HG03064 (cell line): Measurements from ENCODE around the gene IL25.
"Not testable (repeated sequence)": the region's sequence is repeated elsewhere in the genome, so short reads cannot be mapped to it uniquely, and the experiment has no call there.

Experiments used
- ATAC-seq: cut with Tn5 transposase; IDR thresholded peaks from one replicate; pipeline ENCODE4 v1.9.1; 2021; ENCODE audit warnings: low read depth; ENCODE audit not compliant: unreplicated experiment

Gene IL25

DNA sequence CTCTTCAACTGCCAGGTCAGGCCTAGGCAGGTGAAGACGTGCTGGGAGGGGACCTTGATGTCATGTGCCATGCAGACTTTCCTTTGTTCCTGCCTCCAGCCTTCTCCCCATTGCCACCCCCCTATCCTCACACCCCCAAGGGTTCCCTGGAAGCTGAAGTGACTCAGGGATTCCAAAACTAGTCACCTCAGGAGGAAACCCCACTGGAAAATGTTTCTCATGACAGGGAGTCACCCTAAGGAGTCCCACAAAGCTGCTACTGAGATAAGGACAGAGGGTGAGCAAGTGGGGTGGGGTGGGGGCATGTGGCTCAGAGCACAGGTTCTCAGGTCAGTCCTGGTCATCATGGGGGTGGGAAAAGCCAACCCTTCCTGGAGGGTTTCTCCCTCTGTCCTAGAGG lies 2.4 kb upstream of the IL25 start:
- no peak for ATAC-seq

DNA sequence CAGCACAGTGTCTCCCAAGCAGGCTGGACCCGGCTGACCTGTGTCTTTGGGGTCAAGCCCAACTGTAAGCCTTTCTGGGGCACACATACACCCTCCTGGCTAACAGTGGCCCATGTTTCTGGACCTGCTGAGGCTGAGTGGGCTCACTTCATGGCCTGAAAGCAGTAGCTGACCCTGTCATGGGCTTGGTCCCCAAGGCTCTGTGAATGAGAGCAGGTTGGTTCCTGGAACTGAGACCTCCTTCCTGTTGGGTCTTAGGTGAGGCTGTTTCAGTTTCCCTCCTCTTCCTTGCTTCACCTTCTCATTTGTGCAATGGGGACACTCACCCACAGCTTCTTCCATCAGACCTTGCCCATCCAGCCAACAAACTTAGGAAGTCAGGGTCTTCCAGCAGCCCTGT lies 744 bp upstream of the IL25 start:
- no peak for ATAC-seq

DNA sequence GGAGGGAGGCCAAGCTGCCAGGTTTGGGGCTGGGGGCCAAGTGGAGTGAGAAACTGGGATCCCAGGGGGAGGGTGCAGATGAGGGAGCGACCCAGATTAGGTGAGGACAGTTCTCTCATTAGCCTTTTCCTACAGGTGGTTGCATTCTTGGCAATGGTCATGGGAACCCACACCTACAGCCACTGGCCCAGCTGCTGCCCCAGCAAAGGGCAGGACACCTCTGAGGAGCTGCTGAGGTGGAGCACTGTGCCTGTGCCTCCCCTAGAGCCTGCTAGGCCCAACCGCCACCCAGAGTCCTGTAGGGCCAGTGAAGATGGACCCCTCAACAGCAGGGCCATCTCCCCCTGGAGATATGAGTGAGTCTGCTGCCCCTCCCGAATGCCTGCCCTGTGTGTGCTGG lies 432 bp downstream of the IL25 start:
- no peak for ATAC-seq

DNA sequence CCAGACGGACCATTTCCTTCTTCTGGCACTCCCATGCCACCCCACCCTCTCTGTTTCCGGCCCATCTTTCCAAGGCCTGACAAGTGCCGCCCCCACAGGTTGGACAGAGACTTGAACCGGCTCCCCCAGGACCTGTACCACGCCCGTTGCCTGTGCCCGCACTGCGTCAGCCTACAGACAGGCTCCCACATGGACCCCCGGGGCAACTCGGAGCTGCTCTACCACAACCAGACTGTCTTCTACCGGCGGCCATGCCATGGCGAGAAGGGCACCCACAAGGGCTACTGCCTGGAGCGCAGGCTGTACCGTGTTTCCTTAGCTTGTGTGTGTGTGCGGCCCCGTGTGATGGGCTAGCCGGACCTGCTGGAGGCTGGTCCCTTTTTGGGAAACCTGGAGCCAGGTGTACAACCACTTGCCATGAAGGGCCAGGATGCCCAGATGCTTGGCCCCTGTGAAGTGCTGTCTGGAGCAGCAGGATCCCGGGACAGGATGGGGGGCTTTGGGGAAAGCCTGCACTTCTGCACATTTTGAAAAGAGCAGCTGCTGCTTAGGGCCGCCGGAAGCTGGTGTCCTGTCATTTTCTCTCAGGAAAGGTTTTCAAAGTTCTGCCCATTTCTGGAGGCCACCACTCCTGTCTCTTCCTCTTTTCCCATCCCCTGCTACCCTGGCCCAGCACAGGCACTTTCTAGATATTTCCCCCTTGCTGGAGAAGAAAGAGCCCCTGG lies 3.1 kb downstream of the IL25 start:
- no peak for ATAC-seq

DNA sequence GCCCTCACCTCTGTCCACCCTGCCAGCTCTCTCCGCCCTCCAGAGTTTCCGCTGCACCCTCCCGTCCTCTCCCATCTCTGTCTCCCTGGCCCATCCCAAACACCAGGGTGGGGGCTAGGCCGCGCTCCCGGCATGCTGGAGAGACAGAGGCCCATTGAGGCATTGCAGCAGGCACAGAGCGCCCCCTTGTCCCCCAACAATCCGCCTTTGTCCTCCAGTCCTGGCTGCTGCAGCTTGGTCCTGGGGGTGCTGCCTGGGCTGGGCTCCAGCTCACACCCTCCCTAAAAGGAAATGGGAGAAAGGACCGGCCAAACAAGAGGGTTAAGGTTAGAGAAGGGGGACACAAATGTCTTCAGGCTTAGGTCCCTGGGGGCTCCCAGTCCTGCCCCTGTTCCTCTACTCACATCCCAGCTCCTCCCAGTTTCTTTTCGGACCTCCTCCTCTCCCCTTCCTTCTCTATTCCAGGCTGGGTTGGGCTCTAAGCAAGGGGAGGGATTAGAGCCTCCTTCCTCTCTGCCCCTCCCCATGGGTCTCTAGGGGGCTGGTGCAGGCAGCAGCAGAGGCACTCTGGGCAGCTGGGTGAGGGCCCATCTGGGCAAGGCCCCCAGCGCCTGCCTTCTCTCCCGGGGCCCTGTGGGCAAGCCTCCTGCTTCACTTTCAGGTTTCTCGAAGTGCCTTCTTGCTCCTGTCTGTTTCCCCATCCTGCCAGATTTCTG lies 4.0 kb downstream of the IL25 start, which contains the start of gene CMTM5:
Gene CMTM5, plus strand, starts transcription at position 565 of the 716 bp plus-strand sequence. CDS start 206 bp downstream, outside the sequence.
- no peak for ATAC-seq

DNA sequence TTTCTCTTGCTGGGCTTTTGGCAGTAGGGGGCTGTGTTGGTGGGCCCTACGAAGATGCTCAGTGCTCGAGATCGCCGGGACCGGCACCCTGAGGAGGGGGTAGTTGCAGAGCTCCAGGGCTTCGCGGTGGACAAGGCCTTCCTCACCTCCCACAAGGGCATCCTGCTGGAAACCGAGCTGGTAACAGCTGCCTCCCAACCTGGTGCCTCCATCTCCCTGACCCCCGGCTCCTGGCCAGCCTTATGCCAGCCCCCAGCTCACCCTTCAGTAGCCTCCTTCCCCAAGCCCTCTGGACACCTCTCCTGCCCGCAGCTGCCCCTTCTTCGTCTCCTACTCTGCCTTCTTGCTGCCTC lies 4.6 kb downstream of the IL25 start:
- ATAC-seq: no peak

DNA sequence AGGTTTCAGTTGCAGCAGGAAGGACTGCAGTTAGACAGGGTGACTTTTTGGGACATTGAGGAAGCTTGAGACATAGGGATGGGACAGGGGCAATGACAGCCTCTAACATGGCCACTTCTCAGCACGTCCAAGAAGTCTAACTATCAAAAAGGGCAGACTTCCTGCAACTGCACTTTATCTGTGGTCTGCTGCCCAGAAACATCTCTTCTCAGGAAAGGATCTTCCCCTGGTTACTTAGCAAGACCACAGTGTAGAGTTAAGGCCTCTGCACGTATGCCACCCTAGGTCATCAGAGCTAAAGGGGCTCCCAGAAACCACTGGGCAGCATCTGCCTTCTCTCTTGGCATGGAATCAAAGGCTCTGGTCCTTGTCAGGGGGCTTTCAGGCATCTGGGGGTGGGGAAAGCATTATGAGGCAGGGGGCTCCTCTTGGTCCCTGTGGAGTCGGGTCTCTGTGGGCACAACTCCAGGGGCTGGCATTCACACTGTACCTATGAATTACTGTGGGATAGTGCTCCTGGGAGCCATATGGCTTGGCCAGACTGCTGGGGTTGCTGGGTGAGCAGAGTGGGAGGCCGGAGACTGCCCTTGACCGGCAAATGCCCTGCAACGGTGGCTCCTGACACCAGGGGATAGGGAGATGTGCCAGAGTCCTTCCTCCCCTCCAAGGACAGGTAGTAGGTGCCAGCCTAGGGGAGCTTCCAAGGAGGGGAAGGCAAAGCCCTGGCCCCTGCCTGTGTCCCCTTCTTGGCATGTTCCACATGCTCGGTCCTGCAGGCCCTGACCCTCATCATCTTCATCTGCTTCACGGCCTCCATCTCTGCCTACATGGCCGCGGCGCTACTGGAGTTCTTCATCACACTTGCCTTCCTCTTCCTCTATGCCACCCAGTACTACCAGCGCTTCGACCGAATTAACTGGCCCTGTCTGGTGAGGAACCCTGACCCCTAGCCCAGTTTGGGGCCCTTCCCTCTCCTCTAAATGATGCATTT lies 5.3 kb downstream of the IL25 start:
- no peak for ATAC-seq

DNA sequence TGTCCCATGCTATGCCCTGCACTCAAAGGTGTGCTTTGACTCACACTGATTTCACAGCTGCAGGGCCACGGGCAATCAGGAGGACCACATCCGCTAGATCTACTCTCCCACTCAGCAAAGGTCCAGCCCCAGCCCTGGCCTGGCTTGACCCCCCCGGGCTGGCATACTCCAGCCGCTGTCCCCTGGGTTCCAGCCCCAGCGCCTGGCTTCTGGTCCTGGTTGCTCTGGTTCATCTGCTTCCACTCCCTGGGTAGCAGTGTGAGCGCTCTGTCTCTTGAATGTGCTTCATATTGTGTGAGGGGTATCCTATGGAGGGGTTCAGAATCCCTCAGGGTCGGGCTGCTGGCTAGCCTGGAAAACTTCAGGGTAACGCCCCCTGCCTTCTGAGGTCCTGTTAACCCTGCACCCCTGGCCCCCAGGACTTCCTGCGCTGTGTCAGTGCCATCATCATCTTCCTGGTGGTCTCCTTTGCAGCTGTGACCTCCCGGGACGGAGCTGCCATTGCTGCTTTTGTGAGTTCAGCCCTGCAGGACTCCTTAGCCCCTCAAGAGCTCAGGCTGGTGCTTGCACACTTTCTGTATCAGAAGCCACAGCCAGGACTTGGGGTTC lies 6.1 kb downstream of the IL25 start:
- ATAC-seq: no peak

DNA sequence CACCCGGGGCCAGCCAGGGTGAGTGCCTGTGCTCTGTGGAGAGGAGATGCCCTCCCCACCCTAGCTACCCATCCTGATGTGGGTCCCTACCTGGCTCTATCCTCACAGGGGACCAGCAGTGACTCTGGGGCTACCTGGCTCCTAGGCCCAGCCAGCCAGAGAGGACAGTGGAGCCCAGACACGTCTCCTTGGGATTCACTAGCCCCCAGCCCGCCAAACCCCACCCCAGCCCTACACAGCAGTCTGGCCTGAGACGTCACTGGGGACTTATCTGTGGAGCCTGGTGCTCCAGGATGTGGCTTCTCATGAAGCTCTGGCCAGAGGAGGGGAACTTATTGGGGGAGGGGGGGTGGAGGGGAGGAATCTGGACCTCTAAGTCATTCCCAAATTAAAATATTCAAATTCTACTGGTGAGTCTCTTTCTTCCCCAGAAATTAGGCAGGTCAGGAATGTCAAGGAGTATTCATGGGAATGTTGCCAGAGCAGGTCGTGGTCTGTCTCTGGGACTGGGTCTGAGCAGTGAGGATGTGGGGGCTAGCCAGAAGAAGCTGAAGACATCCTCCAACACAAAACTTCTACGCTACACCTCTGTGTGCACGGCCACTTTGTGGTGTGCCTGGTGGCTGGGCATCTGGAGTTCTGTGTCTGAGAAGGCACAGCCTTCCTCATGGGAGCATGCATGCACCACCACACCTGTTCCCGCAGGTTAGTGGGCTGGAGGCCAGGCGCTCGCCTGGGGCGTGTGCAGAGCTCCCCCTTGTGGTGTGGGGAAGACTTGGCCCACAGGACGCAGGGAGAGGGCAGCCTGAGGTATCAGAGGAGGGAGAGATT lies 7.0 kb downstream of the IL25 start:
- no peak for ATAC-seq

DNA sequence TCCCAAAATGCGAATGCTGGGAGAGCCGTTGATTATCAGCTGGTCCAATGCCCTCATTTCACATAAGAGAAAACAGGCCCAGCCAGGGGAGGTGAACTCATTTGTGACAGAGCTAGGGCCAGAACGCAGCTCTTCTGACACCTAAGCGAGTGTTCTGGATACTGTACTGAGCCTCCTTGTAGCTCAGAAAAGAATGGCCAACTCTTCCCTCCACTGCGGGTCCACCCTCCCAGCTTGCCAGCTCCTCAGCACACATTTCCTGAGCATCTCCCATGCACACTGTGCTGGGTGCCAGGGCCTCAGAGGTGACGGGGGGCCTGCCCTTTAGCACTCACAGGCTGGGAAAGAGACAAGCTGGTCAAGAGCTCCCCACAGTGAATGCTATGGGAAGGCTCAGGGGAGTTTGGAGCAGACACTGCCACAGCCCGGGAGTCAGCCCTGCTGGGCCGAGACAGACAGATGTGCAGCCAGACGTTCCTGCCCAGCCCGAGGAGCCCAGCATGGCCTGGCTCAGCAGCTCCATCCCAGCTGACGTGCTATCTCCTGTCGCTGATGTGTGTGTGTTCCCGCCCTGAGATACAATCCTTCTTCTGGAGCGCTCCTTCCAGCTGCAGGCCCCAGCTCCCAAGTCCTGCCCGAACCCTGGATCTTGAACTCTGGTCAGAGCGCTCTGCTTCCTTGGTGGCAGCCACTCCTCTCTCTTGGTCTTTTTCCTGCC lies 7.7 kb downstream of the IL25 start:
- no peak for ATAC-seq

DNA sequence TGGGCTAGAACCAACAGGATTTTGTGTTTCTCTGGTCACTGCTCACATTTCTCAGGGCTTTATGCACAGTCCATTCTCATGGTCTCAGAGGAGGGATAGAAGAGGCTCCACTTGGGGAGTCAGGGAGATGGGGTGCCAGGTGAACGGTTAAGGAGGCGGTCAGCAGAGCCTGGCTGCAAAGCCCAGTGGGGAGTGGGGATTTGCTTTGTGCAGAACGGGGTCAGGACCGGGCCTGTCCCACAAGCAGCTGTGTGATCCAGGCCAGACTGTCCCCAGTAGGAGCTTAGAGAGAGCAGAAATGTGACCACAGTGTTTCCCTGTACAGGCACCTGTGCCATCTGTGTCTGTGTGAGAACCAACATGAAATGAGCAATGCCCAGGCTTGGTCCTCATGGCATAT lies 8.4 kb downstream of the IL25 start:
- ATAC-seq: no peak

DNA sequence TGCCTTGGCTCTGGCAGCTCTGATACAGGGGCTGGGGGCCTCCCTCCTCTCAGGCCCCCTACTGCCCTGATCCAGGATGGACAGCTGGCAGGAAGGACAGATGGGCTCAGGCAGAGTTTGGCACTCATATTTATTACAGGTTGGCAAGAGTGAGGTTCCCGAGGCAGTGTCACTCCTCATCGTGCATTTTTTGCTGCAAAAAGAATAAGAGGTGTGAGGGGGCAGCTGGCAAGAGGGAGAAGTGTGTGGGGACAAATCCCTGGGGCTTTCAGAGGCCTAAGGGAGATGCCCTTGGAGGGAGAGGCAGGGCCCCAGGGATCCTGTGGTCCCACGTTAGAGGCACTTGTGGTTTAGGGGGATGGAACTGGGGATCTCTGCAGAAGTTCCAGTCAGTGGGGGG lies 9.3 kb downstream of the IL25 start:
- no peak for ATAC-seq

DNA sequence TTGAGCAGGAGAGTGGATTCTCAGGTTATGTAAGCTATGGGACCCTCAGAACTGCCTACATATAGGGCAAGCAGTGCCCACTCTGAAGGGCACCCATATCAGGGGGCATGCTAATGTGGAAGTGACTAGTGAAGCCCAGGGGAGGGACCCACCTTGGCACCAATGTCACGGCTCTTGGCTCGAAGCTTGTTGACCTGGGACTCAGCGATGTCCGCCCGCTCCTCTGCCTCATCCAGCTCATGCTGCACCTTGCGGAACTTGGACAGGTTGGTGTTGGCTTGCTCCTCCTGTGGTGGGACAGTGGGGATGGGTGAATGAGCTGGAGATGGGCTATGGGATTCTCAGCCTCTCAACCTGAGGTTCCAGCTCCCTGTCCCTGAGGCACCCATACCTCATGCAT lies 9.7 kb downstream of the IL25 start:
- ATAC-seq: no peak

DNA sequence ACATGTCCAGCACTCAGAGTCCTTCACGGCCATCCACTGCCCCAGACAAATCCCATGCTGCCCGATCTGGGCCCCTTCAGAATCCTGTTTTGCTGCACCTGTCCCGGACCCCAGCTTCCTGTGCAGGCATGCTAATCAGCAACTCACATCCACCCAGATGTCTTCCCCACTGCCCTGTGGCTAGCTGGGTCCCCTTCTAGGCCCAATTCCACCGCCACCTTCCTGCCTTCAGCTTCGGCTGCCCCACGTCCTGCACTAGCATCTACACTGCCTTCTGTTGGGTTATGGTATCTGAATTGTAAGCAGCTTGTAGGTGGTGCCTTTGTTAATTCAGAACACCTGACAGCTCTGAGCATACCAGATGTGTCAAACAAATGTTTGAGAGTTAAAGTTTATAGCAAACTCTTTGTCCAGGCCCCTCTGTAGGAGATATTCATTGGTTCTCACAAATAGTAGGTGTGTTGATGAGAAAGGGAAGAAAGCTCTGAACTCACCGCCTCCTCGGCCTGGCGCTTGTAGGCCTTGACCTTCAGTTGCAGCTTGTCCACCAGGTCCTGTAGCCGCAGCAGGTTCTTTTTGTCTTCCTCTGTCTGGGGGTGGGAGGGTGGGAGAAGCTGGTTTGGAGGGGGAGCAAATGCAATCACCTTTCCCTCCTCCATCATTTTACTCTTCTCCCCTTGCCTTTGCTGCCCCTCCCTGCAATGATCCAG lies 10.3 kb downstream of the IL25 start:
- ATAC-seq: no peak

DNA sequence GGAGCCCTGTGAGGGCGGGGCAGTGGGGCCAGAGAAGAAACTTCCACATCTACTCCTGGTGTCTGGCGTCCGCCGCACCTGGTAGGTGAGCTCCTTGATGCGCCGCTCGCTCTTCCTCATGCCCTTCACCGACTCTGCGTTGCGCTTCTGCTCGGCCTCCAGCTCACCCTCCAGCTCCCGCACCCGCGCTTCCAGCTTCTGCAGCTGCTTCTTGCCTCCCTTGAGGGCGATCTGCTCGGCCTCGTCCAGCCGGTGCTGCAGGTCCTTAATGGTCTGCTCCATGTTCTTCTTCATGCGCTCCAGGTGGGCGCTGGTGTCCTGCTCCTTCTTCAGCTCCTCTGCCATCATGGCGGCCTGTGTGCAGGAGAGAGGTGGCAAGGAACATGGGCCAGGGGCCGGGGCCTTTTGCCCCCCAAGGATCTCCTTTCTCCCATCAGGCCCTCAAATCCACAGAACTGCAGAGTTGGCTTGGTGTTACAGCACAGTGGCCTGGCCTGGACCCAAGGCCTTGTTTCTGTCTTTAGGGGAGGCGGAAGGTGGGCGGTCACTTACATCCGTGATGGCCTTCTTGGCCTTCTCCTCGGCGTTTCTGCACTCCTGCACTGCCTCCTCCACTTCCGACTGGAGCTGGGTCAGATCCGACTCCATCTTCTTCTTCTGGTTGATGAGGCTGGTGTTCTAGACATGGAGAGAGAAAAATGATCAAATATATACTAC lies 11.9 kb downstream of the IL25 start:
- ATAC-seq: no peak

DNA sequence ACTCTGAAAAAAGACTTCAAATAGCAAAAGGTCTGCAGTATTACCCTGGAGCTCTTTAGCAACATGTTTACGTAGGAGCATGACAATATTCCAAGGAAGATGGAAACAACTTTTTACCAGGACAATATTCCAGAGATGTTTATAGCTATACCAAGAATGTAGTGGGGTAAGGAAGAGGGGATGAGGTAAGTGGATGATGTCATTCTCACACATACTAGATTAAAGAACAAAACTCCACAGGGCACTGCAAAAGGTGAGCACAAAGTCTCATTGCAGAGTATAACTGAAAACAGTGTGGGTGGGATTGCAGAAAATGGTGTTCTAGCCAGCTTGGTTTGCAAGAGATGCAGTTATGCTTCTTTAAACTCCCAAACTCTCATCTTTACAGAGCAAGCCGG lies 12.6 kb downstream of the IL25 start:
- ATAC-seq: no peak

DNA sequence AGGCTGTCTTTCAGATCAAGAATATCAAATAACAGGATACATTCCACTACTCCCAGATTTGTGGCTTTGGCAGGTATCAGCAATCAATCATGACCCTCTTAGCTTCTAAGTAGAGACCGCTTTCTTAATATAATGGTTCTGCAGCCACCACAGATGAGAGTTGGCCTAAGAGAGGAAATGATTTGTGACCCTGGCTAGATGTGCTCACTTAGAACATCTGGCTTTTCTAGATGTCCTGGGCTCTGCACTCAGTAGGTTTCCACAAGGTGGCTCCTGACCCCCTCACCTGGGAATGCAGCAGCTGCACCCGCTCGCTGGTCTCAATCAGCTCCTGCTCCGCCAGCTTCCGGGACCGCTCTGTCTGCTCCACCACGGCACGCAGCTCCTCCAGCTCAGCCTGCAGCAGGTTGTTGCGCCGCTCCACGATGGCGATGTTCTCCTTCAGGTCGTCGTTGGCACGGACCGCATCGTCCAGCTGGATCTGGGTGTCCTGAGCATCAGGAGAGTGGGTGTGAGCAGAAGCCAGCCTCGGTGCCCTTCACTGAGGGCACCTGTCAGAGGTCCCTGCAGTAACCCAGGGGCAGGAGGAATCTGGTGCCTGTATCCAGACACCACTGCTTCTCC lies 13.1 kb downstream of the IL25 start:
- ATAC-seq: no peak

DNA sequence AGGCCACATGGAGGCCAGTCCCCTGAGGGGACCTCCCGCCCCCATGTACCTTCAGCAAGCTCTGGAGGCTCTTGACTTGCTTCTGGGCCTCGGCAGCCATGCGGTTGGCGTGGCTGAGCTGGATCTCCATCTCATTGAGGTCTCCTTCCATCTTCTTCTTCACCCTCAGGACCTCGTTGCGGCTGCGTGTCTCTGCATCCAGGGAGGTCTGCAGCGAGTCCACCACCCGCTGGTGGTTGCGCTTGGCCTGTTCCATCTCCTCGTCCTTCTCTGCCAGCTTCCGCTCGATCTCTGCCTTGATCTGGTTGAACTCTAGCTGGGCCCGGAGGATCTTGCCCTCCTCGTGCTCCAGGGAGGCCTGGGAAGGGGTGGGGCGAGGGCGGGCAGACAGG lies 13.7 kb downstream of the IL25 start:
- not testable (repeated sequence) for ATAC-seq
